ENCODE measurements around the gene SSBP1.

Gene SSBP1

DNA sequence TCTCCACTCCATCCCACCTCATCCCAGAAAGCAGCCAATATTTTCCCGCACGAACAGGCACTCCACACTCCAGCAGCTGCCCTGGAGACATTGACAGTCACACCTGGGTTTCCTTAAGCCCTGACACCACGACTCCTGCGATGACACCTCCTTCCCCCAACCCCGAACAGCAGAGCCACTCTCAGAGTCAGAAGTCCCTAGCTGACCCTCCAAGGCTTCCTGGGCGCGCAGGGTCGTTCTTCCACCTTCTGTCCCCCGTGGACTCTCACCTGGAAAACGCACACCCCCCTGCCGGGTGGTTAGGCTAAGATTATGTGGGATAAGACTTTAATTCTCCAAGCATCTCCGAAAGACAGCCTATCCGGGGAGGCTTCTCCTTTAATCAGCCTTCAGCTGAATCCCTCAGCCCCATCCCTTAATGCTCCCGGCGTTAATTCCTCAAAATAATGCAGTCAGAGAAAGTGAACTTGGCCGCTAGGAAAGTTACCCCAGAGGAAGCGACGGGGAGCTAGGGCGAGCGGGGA lies 37.2 kb upstream of the SSBP1 start:
- no peak overlapping the region for H3K4me3 ChIP-seq (ENCODE audit: low read depth, low read length)
- TF ChIP-seq, protein P1, sequence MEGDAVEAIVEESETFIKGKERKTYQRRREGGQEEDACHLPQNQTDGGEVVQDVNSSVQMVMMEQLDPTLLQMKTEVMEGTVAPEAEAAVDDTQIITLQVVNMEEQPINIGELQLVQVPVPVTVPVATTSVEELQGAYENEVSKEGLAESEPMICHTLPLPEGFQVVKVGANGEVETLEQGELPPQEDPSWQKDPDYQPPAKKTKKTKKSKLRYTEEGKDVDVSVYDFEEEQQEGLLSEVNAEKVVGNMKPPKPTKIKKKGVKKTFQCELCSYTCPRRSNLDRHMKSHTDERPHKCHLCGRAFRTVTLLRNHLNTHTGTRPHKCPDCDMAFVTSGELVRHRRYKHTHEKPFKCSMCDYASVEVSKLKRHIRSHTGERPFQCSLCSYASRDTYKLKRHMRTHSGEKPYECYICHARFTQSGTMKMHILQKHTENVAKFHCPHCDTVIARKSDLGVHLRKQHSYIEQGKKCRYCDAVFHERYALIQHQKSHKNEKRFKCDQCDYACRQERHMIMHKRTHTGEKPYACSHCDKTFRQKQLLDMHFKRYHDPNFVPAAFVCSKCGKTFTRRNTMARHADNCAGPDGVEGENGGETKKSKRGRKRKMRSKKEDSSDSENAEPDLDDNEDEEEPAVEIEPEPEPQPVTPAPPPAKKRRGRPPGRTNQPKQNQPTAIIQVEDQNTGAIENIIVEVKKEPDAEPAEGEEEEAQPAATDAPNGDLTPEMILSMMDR (IDR thresholded peaks at IDR 0.05; ENCODE audit: low read depth, low read length), result no peak
- no peak overlapping the region for H3K27ac ChIP-seq

DNA sequence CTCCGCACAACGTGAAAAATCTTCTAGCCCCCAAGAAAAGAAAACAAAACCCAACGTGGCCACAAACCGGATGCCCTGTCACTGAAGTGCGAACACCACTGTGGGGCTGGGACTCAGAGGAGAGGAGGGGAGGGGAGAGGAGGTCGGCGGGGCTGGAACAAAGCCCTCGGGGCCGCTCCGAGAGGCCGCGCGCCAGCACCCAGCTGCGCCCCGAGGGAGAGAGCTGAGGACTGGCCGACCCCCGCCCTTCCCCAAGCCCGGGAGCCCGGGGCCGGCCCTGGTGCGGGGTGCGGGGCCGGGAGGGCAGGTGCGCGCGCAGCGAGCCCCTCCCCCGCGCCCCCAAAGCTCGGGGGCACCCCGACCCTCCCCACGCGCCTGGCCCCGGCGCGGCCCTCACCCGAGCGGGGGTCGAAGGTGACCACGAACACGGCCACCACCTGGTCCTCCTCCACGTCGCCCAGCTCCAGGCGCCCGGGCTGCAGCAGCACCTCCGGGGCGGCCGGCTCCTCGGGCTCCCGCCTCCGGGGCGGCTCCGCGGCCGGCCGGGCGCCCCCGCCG lies 36.6 kb upstream of the SSBP1 start:
- Histone ChIP-seq H3K36me3 (no peaks in the 10 kb centered on the region), H3K4me3 (ENCODE audit: low read depth, low read length) (peak overlapping the region; percentile 32), H3K27me3 (ENCODE audit: insufficient read depth, low read depth, severe bottlenecking) (peaks cover 64% of the 10 kb centered on the region), H3K27ac (no peak overlapping the region), H3K9me3 (ENCODE audit: severe bottlenecking) (no peaks in the 10 kb centered on the region)
- TF ChIP-seq, protein P1 (IDR thresholded peaks at IDR 0.05; ENCODE audit: low read depth, low read length), result no peak
- peak; percentile 15 for DNase-seq

More for the DNA sequence above, 37.2 kb upstream of the SSBP1 start:
- Histone ChIP-seq H3K9me3 (ENCODE audit: severe bottlenecking) (no peaks in the 10 kb centered on the region), H3K36me3 (no peaks in the 10 kb centered on the region), H3K27me3 (ENCODE audit: insufficient read depth, low read depth, severe bottlenecking) (peaks cover 68% of the 10 kb centered on the region)
- DNase-seq, result peak; percentile 76

DNA sequence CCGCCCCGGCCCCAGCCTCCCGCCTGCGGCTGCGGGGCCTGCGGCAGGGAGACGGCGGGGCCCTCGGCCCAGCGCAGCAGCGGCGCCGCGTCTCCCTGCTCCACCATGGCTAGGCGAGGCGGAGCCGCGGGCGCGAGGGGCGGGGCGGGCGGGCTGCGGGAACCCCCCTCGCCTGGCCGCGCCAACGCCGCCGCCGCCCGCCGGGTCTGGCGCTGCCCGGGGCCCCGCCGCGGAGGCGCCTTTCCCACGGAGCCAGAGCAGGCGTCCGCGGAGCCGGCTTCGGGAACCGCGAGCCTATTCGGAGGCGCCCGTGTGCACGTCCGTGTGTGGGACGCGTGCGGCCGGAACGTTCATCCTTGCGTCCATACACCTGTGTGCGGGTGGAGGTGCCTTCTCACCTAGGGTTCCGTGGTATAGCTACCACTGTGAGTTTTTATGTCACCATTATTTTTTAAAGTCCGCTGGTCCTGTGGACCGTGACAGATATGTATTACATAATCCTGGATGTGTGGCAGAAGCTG lies 36.1 kb upstream of the SSBP1 start, which contains the start of gene DENND11:
Gene DENND11 (minus strand): TSS at position 120 of the 521 bp plus-strand sequence. CDS start 13 bp downstream, at position 107.
- TF ChIP-seq, protein P1 (IDR thresholded peaks at IDR 0.05; ENCODE audit: low read depth, low read length), result no peak
- no peak within 1 kb of the TSS for H3K27ac ChIP-seq
- peak; percentile 11 for DNase-seq
- peaks cover 67% of the 10 kb centered on the region for H3K27me3 ChIP-seq (ENCODE audit: insufficient read depth, low read depth, severe bottlenecking)
- no peaks in the 10 kb centered on the region for H3K9me3 ChIP-seq (ENCODE audit: severe bottlenecking)
- no peaks in the 10 kb centered on the region for H3K36me3 ChIP-seq
- peak within 1 kb of the TSS; percentile 40 for H3K4me3 ChIP-seq (ENCODE audit: low read depth, low read length)

DNA sequence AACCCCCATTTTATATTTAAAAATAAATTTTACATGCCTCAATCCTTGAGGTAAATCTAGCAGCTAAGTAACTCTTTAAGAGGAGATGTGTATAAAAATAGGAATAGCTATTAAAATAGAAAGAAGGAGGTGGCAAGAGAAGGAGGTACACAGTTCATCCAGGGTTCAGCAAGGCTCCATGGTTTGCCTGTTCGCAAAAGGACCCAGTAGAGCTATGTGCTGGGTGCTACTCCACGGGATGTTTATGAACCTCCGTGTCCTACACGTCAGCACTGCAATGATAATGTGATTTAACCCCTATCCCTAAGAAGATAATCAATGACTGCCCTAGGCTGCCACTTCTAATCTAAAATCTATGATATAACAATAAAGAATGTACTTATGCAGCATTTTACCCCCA lies 35.3 kb upstream of the SSBP1 start:
- no peak for DNase-seq
- H3K27ac ChIP-seq, result no peak overlapping the region
- no peaks in the 10 kb centered on the region for H3K9me3 ChIP-seq (ENCODE audit: severe bottlenecking)
- no peak overlapping the region for H3K4me3 ChIP-seq (ENCODE audit: low read depth, low read length)
- TF ChIP-seq, protein P1 (IDR thresholded peaks at IDR 0.05; ENCODE audit: low read depth, low read length), result no peak
- peaks cover 63% of the 10 kb centered on the region for H3K27me3 ChIP-seq (ENCODE audit: insufficient read depth, low read depth, severe bottlenecking)
- H3K36me3 ChIP-seq, result no peaks in the 10 kb centered on the region

DNA sequence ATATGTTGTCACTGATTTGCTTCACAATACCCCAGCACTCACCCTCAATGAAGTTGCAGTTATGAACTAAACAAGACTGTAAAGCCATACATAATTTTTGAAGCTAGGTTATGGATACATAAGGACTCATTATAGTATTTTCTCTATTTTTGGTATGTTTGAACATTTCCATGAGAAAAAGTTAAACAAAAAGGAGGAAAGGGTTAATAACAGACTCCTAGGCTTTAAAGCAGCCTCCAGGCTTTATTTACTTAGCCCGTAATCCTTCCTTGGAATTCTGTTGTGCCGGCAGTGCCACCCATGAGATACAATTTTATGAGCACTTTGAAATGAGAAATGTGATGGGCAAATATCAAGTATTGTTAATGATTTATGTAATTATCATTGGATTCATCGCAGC lies 34.0 kb upstream of the SSBP1 start:
- TF ChIP-seq, protein P1 (IDR thresholded peaks at IDR 0.05; ENCODE audit: low read depth, low read length), result no peak
- no peak for DNase-seq
- Histone ChIP-seq H3K27me3 (ENCODE audit: insufficient read depth, low read depth, severe bottlenecking) (peaks cover 56% of the 10 kb centered on the region), H3K36me3 (no peaks in the 10 kb centered on the region), H3K4me3 (ENCODE audit: low read depth, low read length) (no peak overlapping the region), H3K27ac (no peak overlapping the region), H3K9me3 (ENCODE audit: severe bottlenecking) (no peaks in the 10 kb centered on the region)

Measured in WERI-Rb-1 (cell line).